Retinal pigment epithelial cell (primary cell): ENCODE results near the gene CANX.
"Not testable (repeated sequence)": the region's sequence is repeated elsewhere in the genome, so short reads cannot be mapped to it uniquely, and the experiment has no call there.

Source experiments
- DNase-seq: peaks from one replicate; pipeline ENCODE4 v3.0.0-alpha.2; 2010; ENCODE audit warnings: low read depth
- H3K4me3 ChIP-seq: 2 replicates; pipeline ENCODE4 v1.5.1; 2011; ENCODE audit warnings: mild to moderate bottlenecking, low read length, control low read depth, moderate library complexity
- CTCF ChIP-seq: conservative IDR thresholded peaks from 2 replicates; pipeline ENCODE4 v1.5.1; 2011; ENCODE audit warnings: low read depth, low read length, control low read depth, inconsistent platforms

CANX gene

DNA sequence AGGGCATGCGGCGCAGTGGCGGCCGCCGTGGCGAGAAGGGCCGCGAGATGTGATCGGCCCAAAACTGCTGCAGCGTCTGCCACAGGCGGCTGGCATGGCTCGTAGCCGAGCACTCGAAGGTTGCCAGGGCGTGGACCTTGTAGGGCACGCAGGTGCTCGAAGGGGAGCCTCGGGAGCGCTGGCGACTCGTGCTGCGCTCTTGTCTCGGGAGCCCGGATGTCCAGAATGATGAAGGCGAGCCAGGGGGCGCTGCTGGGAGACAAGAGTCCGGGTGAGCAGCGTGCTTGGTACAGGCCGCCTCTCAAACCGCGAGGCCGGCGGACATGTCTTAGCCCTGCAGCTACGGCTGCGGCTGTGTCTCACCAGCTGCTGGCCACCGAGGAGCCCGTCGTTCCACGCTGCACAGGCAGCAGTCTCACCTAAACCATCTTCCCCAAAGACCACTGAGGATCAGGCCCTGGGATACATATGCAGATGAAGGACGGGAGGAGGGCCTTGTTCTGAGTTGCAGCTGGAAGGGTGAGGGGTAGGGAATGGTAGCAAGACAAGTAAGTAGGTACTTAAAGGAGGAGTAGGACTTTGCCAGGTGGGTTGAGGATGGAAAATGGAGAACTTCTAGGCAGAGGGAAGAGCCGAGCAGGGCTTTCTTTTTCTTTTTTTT, 19.6 kb upstream of the CANX start:
- peak; percentile 50 for TF ChIP-seq CTCF
- DNase-seq, result no peak
- H3K4me3 ChIP-seq, result peak overlapping the region; percentile 78

DNA sequence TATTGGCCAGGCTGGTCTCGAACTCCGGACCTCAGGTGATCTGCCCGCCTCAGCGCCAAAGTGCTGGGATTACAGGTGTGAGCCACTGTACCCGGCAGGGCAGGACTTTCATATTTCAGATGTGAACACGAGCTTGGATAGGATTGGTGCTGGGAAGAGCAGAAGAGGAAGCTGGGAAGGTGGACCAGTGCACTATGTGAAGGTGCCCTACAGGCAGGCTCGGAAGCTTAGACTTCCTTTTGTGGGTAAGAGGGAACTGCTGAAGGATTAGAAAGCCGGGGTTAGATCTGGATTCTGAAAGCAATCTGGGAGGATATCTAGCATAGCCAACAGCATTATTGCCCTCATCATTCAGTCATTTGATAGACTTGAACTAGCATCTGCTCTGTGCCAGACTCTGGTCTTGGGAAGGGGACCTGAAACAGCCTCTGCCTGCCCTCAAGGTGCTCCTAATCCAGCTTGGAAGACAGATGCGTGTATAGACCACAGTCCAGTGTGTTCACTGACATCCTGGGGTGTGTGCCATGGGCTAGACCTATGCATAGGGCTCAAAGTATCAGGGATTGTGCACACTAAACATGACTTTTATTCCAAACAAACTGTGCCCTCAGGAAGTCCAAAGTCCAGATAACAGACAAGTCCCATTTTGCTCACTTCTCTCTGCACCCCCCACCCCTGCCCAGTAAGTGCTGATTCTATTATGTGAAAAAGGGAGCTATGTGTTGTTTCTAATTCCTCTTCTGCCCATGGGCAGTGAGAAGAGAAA, 18.6 kb upstream of the CANX start:
- no peak for TF ChIP-seq CTCF
- DNase-seq, result no peak
- no peak overlapping the region for H3K4me3 ChIP-seq

GRCh38 chr5:179680780-179681401, 17.9 kb upstream of the CANX start, which contains the start of gene CBY3:
TSS of gene CBY3 (minus strand) at chr5:179681034. CDS start at chr5:179680918, 116 bp downstream.
- DNase-seq, result no peak
- H3K4me3 ChIP-seq, result no peak within 1 kb of the TSS
- no peak for TF ChIP-seq CTCF

- H3K4me3 ChIP-seq, DNase-seq: not testable (repeated sequence)
Observed at GRCh38 chr5:179689212-179689611, 9.6 kb upstream of the CANX start.

GRCh38 chr5:179694561-179694960, 4.2 kb upstream of the CANX start:
- H3K4me3 ChIP-seq, result no peak overlapping the region
- DNase-seq, result no peak
- no peak for TF ChIP-seq CTCF

DNA sequence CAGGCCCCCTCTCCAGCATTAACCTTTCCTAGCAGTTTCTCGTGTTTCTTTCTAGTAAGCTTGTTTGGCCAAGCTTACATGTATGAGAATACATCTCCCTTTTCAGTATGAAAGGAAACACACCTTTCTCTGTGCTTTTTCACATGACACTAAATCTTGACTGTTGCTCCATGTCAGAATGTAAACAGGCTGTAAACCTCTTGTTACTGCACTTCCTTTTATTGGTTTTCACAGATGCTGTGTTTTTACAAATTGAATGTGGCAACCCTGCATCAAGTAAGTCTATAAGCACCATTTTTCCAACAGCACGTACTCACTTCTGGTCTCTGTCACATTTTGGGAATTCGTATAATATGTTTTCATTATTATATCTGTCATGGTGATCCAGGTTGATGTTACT, 2.2 kb upstream of the CANX start:
- no peak overlapping the region for H3K4me3 ChIP-seq
- TF ChIP-seq CTCF, result no peak
- DNase-seq, result no peak

GRCh38 chr5:179697108-179697507, 1.7 kb upstream of the CANX start:
- DNase-seq, result no peak
- no peak for TF ChIP-seq CTCF
- H3K4me3 ChIP-seq, result no peak overlapping the region

DNA sequence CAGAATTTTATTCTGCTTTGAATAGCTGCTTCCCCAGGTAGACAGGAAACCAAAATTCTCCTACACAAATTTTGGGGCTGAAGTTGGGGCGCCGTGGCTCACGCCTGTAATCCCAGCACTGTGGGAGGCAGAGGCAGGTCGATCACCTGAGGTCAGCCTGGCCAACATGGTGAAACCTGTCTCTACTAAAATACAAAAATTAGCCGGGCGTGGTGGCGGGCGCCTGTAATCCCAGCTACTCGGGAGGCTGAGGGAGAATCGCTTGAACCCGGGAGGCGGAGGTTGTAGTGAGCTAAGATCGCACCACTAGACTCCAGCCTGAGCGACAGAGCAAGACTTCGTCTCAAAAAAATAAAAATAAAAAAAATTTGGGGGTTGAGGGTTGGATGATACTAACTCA, 1.2 kb upstream of the CANX start:
- peak overlapping the region; percentile 78 for H3K4me3 ChIP-seq
- DNase-seq, result not testable (repeated sequence)
